GM20431 (cell line): Measurements from ENCODE around the gene RTEL1.
"Not testable (repeated sequence)": the region's sequence is repeated elsewhere in the genome, so short reads cannot be mapped to it uniquely, and the experiment has no call there.

Source experiments
- in situ Hi-C: fragments of 300-500 bp; cut with MseI, MboI; formaldehyde crosslinking; loops from one replicate; pipeline ENCODE4 v1.15.0; 2020; ENCODE audit warnings: low sequenced_read_pairs; ENCODE audit not compliant: unreplicated experiment

The RTEL1 gene

GRCh38 chr20:63663332-63664066 lies 5.4 kb downstream of the RTEL1 start:
- in situ Hi-C loops, result no loop called here

GRCh38 chr20:63664143-63664851 lies 6.2 kb downstream of the RTEL1 start:
- in situ Hi-C loops, result no loop called here

- in situ Hi-C loops, result no loop called here
Measured at GRCh38 chr20:63664861-63665594, 6.9 kb downstream of the RTEL1 start.

GRCh38 chr20:63665708-63666107 lies 7.6 kb downstream of the RTEL1 start:
- in situ Hi-C loops, result no loop called here

- in situ Hi-C loops, result no loop called here
Measured at GRCh38 chr20:63667858-63668257, 9.7 kb downstream of the RTEL1 start.

- in situ Hi-C loops, result no loop called here
Measured at GRCh38 chr20:63668351-63668750, 10.2 kb downstream of the RTEL1 start.

- in situ Hi-C loops, result not testable (repeated sequence)
Measured at GRCh38 chr20:63671695-63672094, 13.6 kb downstream of the RTEL1 start.

GRCh38 chr20:63672666-63673065 lies 14.6 kb downstream of the RTEL1 start:
- in situ Hi-C loops, result no loop called here

GRCh38 chr20:63673951-63674350 lies 15.8 kb downstream of the RTEL1 start:
- in situ Hi-C loops, result no loop called here

- in situ Hi-C loops, result no loop called here
Measured at GRCh38 chr20:63675681-63676368, 17.7 kb downstream of the RTEL1 start.

- in situ Hi-C loops, result no loop called here
Measured at GRCh38 chr20:63678071-63678470, 20.0 kb downstream of the RTEL1 start.

- in situ Hi-C loops, result no loop called here
Measured at GRCh38 chr20:63678667-63679465, 20.8 kb downstream of the RTEL1 start.

GRCh38 chr20:63679799-63680305 lies 21.7 kb downstream of the RTEL1 start:
- in situ Hi-C loops, result no loop called here

- in situ Hi-C loops, result no loop called here
Measured at GRCh38 chr20:63680427-63680826, 22.3 kb downstream of the RTEL1 start.

- in situ Hi-C loops, result no loop called here
Measured at GRCh38 chr20:63680857-63681608, 22.9 kb downstream of the RTEL1 start.

- in situ Hi-C loops, result no loop called here
Measured at GRCh38 chr20:63681609-63682142, 23.6 kb downstream of the RTEL1 start.

- in situ Hi-C loops, result no loop called here
Measured at GRCh38 chr20:63682384-63683139, 24.4 kb downstream of the RTEL1 start.
